Ureter (tissue), 1 donor: ENCODE measurements around the gene HOOK2. TPM values are rescaled to one million over a fixed set of nuclear protein-coding genes. Genes with fewer than 3 reads are reported as not detected.
"Not testable (repeated sequence)": the region's sequence is repeated elsewhere in the genome, so short reads cannot be mapped to it uniquely, and the experiment has no call there.

Experiments used
- DNase-seq: peaks from one replicate; pipeline ENCODE4 v3.0.0-alpha.2; 2020; ENCODE audit warnings: low spot score
- total RNA-seq: library from RNA; stranded (reverse); gene quantifications from one replicate; pipeline ENCODE4 v1.2.4, GENCODE V29; 2023
- donor health status: DM: yes; HTN: yes; CAD: no.

HOOK2 gene, protein sequence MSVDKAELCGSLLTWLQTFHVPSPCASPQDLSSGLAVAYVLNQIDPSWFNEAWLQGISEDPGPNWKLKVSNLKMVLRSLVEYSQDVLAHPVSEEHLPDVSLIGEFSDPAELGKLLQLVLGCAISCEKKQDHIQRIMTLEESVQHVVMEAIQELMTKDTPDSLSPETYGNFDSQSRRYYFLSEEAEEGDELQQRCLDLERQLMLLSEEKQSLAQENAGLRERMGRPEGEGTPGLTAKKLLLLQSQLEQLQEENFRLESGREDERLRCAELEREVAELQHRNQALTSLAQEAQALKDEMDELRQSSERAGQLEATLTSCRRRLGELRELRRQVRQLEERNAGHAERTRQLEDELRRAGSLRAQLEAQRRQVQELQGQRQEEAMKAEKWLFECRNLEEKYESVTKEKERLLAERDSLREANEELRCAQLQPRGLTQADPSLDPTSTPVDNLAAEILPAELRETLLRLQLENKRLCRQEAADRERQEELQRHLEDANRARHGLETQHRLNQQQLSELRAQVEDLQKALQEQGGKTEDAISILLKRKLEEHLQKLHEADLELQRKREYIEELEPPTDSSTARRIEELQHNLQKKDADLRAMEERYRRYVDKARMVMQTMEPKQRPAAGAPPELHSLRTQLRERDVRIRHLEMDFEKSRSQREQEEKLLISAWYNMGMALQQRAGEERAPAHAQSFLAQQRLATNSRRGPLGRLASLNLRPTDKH
- total RNA-seq = 79.0 TPM

DNA sequence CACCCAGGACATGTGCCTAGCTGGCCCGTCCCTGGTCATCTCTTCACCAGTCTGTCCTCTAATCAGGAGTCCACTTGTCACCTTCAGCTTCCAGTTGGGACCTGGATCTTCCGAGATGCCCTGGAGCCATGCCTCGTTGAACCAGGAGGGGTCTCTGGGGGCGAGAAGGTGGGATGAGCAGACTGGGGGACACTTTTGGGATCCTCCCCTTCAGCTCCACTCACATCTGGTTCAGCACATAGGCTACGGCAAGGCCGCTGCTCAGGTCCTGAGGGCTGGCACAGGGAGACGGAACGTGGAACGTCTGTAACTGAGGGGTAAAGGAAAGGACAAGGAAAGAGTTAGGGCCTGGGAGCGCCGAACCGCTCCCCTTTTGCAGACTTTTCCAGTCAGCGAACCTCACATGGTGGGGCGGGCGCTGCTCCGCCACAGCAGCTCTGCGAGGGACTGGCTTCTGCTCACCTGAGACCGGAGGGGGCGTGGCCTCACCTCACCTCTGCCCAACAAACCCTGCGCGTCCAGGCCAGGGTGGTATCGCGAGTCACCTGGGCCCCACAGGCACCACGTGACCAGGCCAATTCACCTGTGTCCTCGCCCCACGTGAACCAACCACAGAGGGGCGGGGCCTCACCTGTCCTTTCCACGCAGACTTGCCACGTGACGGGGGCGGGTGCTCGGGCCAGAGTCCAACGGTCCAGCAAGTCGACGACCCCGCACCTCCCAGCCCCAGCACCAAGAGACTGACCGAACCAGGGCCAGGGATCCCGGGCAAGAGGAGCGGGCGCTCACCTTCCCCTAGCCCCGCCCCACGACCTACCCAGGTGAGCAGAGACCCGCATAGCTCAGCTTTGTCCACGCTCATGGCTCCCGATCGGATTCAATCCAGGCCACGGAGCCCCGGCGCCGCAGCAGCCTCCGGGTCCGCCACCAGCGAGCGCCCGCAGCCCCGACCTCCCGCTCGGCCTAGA, at the start of gene HOOK2:
HOOK2 (minus strand) TSS at position 965 of the 968 bp plus-strand sequence; CDS start at position 862, 103 bp downstream.
- DNase-seq = peak; percentile 96

DNA sequence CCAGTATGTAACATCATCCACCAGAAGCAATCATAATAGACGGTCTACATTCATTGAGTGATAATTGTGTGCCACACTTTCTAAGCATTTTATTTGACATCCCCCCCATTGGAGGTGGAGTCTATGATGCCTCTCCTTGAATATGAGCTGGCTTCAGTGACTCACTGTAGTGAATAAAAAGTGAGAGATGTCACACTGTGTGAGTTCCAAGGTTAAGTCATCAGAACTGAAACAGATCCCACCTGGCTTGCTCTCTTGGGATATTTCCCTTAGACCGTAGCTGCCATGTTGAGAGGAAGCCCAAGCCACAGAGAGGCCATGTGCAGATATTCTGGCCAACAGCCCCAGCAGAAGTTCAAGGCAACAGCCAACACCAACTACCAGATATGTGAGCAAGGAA, 46.4 kb upstream of the HOOK2 start:
- DNase-seq = no peak

DNA sequence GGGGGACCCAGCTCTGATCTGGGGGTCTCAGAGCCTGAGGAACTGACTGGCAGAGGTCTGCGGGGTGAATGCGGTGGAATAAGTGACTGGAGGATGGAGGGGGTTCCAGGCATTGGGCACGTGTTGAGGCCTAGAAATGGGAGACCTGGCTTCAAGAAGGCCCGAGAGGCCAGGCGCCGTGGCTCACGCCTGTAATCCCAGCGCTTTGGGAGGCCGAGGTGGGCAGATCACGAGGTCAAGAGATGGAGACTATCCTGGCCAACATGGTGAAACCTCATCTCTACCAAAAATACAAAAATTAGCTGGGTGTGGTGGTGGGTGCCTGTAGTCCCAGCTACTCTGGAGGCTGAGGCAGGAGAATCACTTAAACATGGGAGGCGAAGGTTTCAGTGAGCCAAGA, 42.5 kb upstream of the HOOK2 start:
- not testable (repeated sequence) for DNase-seq

DNA sequence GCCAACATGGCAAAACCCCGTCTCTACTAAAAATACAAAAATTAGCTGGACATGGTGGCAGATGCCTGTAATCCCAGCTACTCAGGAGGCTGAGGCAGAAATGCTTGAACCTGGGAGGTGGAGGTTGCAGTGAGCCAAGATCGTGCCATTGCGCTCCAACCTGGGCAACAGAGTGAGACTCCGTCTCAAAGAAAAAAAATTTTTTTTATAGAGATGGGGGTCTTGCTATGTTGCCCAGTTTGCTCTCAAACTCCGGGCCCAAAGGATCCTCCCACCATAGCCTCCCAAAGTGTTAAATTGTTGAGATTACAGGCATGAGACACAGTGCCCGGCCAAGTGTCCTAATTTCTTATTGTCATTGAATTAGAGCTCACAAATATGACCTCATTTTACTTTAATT, 41.8 kb upstream of the HOOK2 start:
- not testable (repeated sequence) for DNase-seq

DNA sequence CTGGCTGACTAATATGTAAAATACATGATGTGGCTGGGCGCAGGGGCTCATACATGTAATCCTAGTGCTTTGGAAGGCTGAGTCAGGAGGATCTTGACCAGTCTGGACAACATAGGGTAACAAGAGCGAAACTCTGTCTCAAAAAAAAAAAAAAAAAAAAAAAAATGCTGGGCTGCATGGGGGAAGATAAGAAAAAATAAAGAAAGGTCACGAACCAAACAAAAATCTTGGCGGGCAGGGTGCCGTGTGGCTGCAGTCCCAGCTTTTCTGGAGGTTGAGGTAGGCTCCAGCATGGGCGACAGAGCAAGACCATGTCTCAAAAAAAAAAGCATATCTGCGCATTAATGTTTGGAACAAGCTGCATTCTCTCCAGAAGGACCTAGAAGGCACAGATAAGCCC, 39.7 kb upstream of the HOOK2 start:
- no peak for DNase-seq

DNA sequence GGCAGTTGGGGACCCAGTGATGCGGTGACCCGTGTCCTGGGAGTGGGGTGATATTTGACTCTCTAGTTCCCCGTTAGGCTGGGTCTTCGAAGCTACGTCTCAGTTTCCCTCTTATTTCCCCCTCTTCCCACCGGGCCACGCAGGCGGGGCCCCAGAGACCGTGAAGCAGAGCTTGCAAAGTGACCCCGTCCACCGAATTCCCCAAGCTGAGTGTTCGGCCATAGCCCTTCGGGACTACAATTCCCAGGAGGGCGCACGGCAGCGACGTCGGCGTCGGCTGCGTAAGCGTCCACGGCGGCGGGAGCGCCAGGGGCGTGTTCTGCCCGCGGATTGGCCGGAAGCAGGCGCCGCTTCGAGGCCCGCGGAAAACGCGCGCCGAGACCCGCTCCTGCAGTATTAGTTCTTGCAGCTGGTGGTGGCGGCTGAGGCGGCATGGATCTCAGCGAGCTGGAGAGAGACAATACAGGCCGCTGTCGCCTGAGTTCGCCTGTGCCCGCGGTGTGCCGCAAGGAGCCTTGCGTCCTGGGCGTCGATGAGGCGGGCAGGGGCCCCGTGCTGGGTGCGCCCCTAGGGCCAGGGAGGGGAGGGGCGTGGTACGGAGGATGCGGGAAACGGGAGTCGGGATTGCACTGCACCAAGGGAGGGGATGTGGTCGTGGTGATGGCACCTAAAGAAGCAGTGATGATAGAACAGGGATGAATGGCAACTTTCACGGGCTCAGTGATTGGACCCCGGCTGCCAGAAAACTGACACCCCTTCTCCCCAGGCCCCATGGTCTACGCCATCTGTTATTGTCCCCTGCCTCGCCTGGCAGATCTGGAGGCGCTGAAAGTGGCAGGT, 31.1 kb upstream of the HOOK2 start, which contains the start of gene RNASEH2A:
RNASEH2A (plus strand) TSS at position 343 of the 840 bp plus-strand sequence; CDS start at position 433, 90 bp downstream.
- DNase-seq = peak; percentile 89

DNA sequence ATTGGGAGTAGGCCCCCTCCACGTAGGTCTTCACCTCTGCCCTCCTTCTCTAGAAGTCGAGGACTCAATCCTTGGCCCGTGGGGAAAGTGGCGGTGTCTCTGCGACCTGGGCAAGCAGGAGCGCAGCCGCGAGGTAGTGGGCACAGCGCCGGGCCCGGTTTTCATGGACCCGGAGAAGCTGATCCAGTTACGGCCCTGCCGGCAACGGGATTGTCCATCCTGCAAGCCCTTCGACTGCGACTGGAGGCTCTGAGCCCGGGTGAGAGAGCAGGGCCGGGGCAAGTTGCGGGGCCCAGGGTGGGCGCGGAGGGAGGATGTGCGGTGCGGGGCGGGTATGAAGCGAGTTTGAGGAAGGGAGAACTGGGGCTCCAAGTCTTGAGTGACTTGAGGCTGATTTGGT, 28.7 kb upstream of the HOOK2 start:
- DNase-seq = no peak

DNA sequence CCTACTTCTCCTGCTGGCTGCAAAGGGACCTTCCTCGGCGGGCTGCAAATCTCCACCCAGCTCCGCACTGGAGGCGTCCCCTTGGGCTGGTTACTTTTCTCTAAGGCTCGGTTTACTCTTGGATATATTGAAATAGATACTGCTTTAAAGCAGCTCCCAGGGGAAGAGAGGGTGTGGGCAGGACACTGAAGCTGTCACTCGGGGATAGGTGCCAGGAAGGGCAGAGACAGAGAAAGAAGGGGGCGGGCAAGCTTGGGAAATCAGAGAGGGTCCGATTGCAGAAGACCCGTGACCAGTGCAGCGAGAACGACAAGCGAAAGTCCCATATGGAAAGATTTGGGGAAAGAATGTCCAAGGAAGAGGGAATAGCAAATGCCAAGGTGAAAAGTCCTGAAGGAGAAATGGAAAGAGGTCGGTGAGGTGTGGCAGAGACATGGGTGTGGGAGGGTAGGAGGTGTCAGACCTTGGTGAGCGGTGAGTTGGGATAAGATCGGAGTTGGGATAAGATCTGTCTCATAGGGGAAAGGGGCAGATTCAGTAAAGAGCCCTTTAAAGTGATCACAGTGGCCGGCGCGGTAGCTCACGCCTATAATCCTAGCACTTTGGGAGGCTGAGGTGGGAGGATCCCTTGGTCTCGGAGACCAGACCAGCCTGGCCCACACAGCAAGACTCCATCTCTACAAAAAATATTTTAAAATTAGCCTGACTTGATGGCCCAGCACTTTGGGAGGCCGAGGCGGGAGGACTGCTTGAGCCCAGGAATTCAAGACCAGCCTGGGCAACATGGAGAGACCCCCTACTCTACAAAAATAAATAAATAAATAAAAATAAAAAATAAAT, 27.1 kb upstream of the HOOK2 start:
- no peak for DNase-seq

DNA sequence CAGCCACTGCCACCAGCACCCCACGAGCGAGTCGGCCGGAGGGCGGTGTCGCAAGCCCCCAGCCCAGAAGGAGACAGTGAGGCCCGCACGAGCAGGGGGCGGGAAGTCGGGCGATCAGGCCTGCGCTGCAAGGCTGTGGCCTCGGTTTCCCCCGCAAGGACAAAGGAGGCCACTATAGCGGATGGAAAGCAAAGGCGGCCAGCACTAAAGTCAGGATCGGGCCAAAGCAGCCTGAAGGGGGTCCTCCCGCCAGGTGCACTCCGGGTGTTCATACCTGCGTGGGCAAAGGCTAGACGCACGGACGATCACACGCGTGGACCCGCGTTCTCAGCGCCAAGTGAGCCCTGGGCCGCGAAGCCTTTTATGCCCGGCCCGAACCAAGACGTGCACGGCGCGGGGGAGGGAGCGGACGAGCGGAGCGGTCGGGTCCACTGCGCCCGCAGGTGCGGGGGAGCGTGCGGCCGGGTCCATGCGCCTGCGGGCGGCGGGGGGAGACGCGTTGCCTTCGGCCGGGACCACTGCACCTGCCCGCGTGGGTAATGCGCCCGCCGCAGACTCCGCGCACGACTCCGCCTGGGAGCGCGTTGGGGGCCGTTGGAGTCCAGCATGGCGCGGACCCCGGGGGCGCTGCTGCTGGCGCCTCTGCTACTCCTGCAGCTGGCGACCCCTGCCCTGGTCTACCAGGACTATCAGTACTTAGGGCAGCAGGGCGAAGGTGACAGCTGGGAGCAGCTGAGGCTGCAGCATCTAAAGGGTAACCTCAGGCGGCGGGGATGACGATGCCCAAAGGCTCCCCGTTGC, 26.3 kb upstream of the HOOK2 start, which contains the start of the genes PRDX2 and THSD8:
PRDX2 (minus strand) TSS at position 335 of the 801 bp plus-strand sequence. CDS start 539 bp downstream, outside the sequence.
THSD8 (plus strand) TSS at position 604 of the 801 bp plus-strand sequence; CDS start at position 607, 3 bp downstream.
- DNase-seq = no peak

DNA sequence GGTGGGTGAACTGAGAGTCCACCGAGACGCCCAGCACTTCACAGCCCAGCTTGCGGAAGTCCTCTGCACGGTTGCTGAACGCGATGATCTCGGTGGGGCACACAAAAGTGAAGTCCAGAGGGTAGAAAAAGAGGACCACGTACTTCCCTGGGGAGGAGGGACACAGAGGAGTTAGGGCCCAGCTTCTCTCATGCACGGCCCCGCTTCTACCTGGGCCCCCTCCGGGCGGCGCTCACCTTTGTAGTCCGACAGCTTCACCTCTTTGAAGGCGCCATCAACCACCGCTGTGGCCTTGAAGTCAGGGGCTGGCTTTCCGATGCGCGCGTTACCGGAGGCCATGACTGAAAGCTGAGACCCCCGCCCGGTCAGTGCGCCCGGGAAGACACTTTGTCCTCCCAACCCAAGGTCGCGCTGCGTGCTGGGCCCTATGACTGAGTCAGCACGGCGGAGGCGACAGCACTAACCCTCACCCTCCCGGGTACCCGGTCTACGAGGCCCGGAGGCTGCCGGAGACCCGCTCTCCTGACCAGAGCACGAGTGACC, 25.6 kb upstream of the HOOK2 start:
- DNase-seq = no peak

DNA sequence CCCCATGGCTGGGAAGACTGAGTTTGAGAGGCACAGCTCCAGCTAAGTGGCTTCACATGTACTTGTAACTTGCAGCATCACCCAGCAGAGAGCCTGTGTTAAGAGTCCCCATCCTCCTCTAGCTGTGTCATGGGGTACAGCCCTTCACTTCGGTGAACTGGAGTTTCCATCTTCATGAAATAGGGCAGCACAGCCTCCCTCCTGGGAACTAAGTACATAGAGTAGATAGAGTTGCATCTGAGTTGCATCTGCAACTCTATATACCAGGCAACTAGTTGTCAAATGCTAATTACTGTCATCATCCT, 25.1 kb upstream of the HOOK2 start:
- DNase-seq = no peak

DNA sequence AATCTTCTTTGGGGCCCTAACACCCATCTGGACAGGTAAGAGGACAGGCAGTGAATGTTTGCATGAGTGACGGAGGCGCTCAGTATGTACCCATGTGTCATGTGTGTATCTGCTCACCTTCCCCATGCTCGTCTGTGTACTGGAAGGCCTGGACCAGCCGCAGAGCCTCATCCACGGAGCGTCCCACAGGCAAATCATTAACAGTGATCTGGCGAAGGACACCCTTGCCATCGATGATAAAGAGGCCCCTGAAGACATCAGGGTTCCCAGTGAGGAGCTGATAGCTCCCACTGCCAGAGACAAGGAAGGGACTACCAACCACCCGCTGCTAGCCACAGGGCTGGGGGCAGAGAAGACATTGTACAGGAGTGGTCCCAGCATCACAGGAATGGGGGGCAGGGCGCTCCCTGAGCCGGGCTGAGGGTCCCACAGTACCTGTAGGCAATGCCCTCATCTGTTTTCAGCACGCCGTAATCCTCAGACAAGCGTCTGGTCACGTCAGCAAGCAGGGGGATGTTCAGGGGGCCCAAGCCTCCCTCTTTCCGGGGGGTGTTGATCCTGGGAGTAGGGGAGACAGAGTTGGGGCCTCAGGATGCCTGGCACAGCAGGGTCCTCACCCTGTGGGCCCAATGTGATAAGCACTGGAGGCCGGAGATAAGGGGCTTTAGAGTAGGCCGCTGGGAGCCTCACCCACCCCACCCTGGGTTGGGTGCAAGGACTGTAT, 24.6 kb upstream of the HOOK2 start:
- DNase-seq = no peak

DNA sequence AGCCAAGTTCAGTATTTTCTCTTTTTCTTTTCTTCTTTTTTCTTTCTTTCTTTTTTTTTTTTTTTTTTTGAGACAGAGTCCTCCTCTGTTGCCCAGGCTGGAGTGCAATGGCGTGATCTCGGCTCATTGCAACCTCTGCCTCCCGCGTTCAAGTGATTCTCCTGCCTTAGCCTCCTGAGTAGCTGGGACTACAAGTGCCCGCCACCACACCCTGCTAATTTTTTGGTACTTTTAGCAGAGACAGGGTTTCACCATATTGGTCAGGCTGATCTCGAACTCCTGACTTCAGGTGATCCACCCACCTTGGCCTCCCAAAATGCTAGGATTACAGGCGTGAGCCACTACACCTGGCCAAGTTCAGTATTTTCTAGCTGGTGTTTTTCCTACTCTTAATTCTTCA, 22.3 kb upstream of the HOOK2 start:
- not testable (repeated sequence) for DNase-seq

DNA sequence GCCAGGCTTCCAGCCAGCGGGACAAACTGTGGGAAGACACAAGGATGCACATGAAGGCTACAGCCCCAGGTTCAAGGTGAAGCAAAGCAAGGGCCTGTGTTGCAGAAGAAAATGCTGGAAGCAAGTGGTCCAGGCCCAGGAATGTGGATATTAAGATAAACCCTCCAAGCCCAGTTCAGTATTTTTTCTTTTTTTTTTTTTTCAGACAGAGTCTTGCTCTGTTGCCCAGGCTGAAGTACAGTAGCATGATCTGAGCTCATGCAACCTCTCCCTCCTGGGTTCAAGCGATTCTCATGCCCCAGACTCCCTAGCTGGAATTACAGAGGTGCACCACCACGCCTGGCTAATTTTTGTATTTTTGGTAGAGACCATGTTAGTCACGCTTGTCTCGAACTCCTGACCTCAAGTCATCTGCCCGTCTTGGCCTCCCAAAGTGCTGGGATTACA, 21.8 kb upstream of the HOOK2 start:
- DNase-seq = no peak

DNA sequence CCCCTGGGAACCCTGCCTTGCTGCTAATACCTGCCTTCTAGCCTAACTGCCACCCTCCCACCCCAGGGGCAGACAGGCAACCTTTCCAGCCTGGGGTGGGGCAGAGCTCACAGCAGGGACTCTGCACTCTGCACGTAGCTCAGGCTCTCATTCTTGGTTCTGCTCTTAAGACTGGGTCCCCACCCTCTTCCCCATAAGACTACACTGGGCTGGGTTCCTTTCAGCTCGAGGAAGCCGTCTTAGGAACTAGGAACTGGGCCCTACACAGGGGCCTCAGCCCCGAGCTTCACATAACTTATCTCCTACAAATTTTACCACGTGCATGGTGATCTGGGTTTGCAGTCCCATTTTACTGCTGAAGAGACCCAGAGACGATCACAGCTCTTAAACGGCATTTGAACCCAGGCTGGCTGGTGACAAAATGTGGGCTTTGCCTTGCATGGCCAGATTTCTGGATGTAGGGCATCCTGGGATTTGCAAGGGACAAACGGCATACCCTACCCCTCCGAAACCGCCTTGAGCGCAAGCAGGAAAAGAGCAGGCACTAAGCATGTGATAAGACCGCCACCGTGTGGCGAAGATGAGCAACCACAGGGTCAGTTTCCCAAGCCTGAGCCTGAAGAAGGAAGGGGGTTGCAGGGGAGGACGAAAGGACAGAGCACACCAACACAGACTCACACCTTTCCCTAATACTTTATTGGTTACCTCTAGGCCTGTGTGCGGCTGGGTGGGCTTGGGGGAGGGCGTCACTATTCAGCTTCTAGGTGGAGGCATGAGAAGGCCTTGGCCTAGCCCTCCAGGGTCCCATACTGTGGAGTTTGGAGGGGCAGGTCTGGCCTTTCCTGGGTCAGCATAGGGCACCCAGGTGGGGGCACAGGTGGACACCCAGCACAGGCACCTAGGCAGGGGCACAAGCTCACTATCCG, 21.1 kb upstream of the HOOK2 start:
- DNase-seq = peak; percentile 83

DNA sequence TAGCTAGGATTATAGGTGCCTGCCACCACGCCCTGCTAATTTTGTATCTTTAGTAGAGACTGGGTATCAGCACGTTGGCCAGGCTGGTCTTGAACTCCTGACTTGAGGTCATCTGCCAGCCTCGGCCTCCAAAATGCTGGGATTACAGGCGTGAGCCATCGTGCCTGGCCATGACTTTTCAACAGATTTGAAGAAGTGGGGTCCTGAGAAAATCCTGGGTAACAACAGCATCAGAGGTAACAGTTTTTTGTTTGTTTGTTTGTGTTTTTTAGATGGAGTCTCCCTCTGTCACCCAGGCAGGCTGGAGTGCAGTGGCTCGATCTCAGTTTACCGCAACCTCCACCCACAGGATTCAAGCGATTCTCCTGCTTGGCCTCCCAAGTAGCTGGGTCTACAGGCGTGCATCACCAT, 19.6 kb upstream of the HOOK2 start:
- no peak for DNase-seq
